Measurements from ENCODE around the gene PDE9A. TPM values are rescaled to one million over a fixed set of nuclear protein-coding genes. Genes with fewer than 3 reads are reported as not detected.

The PDE9A gene
- total and polyA plus RNA-seq, 2 experiments from 2014 or later = 26.5 to 31.1 TPM

DNA sequence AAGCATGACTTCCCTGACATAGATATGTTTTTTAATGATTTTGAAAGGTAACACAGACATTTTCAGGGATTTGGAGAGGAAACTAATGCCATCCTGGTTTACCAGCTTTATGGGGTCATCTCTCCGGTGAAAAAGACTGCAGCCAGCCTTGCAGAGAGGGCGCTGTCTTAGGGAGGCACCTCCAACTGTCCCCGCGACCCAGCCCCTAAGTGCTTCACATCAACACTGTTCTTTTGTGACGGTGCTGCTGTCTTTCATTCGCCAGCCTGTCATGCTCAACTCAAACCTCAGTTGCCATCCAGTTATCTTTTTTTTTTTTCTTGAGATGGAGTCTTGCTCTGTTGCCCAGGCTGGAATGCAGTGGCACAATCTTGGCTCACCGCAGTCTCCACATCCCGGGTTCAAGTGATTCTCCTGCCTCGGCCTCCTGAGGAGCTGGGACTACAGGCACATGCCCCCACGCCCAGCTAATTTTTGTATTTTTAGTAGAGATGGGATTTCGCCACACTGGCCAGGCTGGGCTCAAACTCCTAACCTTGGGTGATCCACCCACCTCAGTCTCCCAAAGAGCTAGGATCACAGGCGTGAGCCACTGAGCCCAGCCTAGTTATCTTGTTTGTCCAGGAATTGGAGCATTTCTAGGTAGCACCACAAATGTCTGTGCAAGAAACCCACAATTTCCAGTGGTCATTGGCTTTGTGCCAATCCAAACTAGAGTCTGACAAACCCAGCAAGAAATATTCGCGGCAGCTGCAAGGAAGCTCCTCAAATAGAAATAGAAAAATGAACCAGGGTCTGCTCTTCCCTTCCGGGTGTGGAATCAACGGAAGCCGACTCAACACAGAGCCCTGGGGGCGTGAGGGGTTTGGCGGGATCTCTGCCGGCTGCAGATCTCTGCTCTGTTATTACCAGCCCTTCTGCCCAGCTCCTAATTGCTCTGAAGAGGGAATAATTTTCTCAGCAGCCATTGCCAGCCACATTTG lies 24.2 kb downstream of the PDE9A start:
- no peak overlapping the region for H3K4me2 ChIP-seq
- ATAC-seq (no peak), DNase-seq (ENCODE audit: low spot score) (no peak)
- Mint-ChIP-seq H3K36me3 (ENCODE audit: low read depth) (peaks cover 9% of the 10 kb centered on the region; the same call in 2 of the 3 replicates), H3K4me1 (peaks cover 56% of the 10 kb centered on the region), H3K4me3 (no peak overlapping the region), H3K27ac (no peak overlapping the region), H3K27me3 (ENCODE audit: insufficient read depth, low read depth, poor library complexity) (peaks cover 2% of the 10 kb centered on the region), H3K9me3 (no peaks in the 10 kb centered on the region)
- no peaks in the 10 kb centered on the region for H3F3A ChIP-seq (replicated peaks; ENCODE audit: low read depth)
- no peak overlapping the region for H3K4me3 ChIP-seq
- no peaks in the 10 kb centered on the region for H3K27me3 ChIP-seq (ENCODE audit: insufficient read depth)
- no peaks in the 10 kb centered on the region for H3K9me2 ChIP-seq (ENCODE audit: insufficient read depth)
- H3K79me2 ChIP-seq (replicated peaks; ENCODE audit: insufficient read depth) = peaks cover 23% of the 10 kb centered on the region
- H3K36me3 ChIP-seq (ENCODE audit: insufficient read depth) = no peaks in the 10 kb centered on the region
- peaks cover 15% of the 10 kb centered on the region for H3K4me1 ChIP-seq (ENCODE audit: insufficient read depth)
- H4K20me1 ChIP-seq (replicated peaks; ENCODE audit: insufficient read depth) = peaks cover 22% of the 10 kb centered on the region
- H2AFZ ChIP-seq = no peak overlapping the region
- no peak for TF ChIP-seq POLR2AphosphoS5 (IDR thresholded peaks at IDR 0.05; ENCODE audit: low read depth)
- TF ChIP-seq, protein P1, sequence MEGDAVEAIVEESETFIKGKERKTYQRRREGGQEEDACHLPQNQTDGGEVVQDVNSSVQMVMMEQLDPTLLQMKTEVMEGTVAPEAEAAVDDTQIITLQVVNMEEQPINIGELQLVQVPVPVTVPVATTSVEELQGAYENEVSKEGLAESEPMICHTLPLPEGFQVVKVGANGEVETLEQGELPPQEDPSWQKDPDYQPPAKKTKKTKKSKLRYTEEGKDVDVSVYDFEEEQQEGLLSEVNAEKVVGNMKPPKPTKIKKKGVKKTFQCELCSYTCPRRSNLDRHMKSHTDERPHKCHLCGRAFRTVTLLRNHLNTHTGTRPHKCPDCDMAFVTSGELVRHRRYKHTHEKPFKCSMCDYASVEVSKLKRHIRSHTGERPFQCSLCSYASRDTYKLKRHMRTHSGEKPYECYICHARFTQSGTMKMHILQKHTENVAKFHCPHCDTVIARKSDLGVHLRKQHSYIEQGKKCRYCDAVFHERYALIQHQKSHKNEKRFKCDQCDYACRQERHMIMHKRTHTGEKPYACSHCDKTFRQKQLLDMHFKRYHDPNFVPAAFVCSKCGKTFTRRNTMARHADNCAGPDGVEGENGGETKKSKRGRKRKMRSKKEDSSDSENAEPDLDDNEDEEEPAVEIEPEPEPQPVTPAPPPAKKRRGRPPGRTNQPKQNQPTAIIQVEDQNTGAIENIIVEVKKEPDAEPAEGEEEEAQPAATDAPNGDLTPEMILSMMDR (conservative IDR thresholded peaks at IDR 0.05; ENCODE audit: low read depth in 2 of 2) = no peak
- no peak overlapping the region for H3K27ac ChIP-seq (ENCODE audit: low read depth)

DNA sequence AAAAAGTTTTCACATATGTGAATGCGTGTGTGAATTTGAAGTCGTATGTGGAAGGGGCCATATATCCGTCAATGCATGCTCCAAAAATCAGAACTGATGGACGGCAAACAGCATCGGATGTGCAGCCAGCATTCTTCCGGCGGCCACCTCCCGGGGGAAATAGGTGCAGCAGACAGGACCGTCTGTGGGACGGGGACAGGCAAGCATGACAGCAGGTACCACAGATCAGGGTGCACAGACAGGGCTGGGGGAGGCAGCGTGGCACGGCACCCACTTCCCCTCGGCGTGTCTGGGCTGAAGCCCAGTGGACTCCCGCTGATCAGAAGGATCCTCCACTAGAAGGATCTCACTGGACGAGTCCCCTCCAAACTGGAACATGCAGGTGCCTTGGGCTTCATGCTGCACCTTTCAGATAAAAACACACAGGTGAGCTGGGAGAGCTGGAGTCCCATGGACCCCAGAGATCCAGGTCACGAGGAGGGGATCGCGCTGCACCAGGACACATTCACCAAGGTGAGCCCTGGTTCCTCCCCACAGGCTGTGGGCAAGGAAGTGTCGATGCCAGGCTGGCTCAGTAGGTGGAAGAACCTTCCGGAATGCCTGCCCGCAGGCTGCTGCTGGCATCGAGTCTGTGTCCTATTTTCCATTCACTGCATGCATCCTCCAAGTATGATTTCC lies 25.3 kb downstream of the PDE9A start:
- H3K27ac ChIP-seq (ENCODE audit: low read depth) = no peak overlapping the region
- H3K27me3 ChIP-seq (ENCODE audit: insufficient read depth) = no peaks in the 10 kb centered on the region
- Mint-ChIP-seq H3K27ac (no peak overlapping the region), H3K9me3 (no peaks in the 10 kb centered on the region), H3K27me3 (ENCODE audit: insufficient read depth, low read depth, poor library complexity) (peaks cover 2% of the 10 kb centered on the region), H3K4me1 (peaks cover 45% of the 10 kb centered on the region), H3K36me3 (ENCODE audit: low read depth) (peaks cover 9% of the 10 kb centered on the region; the same call in 2 of the 3 replicates), H3K4me3 (no peak overlapping the region)
- peaks cover 11% of the 10 kb centered on the region for H3K4me1 ChIP-seq (ENCODE audit: insufficient read depth)
- DNase-seq (ENCODE audit: low spot score) (no peak), ATAC-seq (no peak)
- H2AFZ ChIP-seq = no peak overlapping the region
- H3K4me3 ChIP-seq = no peak overlapping the region
- H3K36me3 ChIP-seq (ENCODE audit: insufficient read depth) = no peaks in the 10 kb centered on the region
- H4K20me1 ChIP-seq (replicated peaks; ENCODE audit: insufficient read depth) = peaks cover 15% of the 10 kb centered on the region
- H3K79me2 ChIP-seq (replicated peaks; ENCODE audit: insufficient read depth) = peaks cover 23% of the 10 kb centered on the region
- no peaks in the 10 kb centered on the region for H3F3A ChIP-seq (replicated peaks; ENCODE audit: low read depth)
- no peak overlapping the region for H3K4me2 ChIP-seq
- H3K9me2 ChIP-seq (ENCODE audit: insufficient read depth) = no peaks in the 10 kb centered on the region
- no peak for TF ChIP-seq ZNF331 (CRISPR knock-in tag; IDR thresholded peaks at IDR 0.05; ENCODE audit: low read depth)
- TF ChIP-seq STAT1 (IDR thresholded peaks at IDR 0.05; ENCODE audit: unreplicated experiment) = no peak
